Panc1 (cell line): ENCODE measurements around the gene ITM2C. TPM values are rescaled to one million over a fixed set of nuclear protein-coding genes. Genes with fewer than 3 reads are reported as not detected.

Source experiments
- ATAC-seq: fragments of 200-7000 bp; cut with Tn5 transposase; 2 replicates; pipeline ENCODE4 v1.9.1; 2020; ENCODE audit warnings: mild to moderate bottlenecking, moderate library complexity
- BruUV-seq: library from RNA; stranded (reverse); fragments of 400-500 nt; replicated peaks from 2 replicates; lab custom pipeline; 2021; lab: Mats Ljungman, UMichigan
- CTCF ChIA-PET: fragments of 300-600 bp; sonication (Branson Sonifier 250); formaldehyde crosslinking; loops from one replicate; lab custom pipeline; 2022; ENCODE audit warnings: antibody characterized with exemption; lab: Charles Lee
- POLR2A ChIA-PET: fragments of 300-600 bp; sonication (Branson Sonifier 250); formaldehyde crosslinking; loops from one replicate; lab custom pipeline; 2022; ENCODE audit warnings: antibody characterized with exemption; lab: Charles Lee
- DNase-seq: peaks from one replicate; pipeline ENCODE4 v3.0.0-alpha.2; 2010; ENCODE audit warnings: low read depth, low spot score
- H3K27ac ChIP-seq: 2 replicates; pipeline ENCODE4 v1.5.1; 2011; ENCODE audit warnings: mild to moderate bottlenecking, low read length, inconsistent platforms
- H3K27me3 ChIP-seq: fragments of 200-500 bp; sonication (Bioruptor generic); 2 replicates; pipeline ENCODE4 v1.6.0; 2014; ENCODE audit warnings: low read length, inconsistent platforms; ENCODE audit not compliant: control insufficient read depth, insufficient read depth
- H3K36me3 ChIP-seq: fragments of 200-500 bp; sonication (Bioruptor generic); 2 replicates; pipeline ENCODE4 v1.5.1; 2014; ENCODE audit warnings: inconsistent platforms, mild to moderate bottlenecking, low read length, moderate library complexity; ENCODE audit not compliant: control insufficient read depth, insufficient read depth
- H3K4me1 ChIP-seq: 2 replicates; pipeline ENCODE4 v1.5.1; 2011; ENCODE audit warnings: inconsistent platforms, mild to moderate bottlenecking, low read length, moderate library complexity; ENCODE audit not compliant: control insufficient read depth, insufficient read depth
- H3K4me3 ChIP-seq, 2 experiments: 2 replicates each; pipeline ENCODE4 v1.5.1; 2011 to 2012; ENCODE audit warnings: low read depth in 2 of 2, low read length in 2 of 2, mild to moderate bottlenecking in 2 of 2, inconsistent platforms in 1 of 2, moderate library complexity in 1 of 2
- H3K9me3 ChIP-seq: fragments of 200-500 bp; sonication (Bioruptor generic); 2 replicates; pipeline ENCODE4 v1.5.1; 2014; ENCODE audit warnings: low read depth, mild to moderate bottlenecking, inconsistent platforms, low read length, moderate library complexity; ENCODE audit not compliant: control insufficient read depth, insufficient read depth
- CTCF ChIP-seq: fragments of 450-650 bp; IDR thresholded peaks from 2 replicates; pipeline ENCODE4 v1.5.1; 2017; ENCODE audit warnings: mild to moderate bottlenecking
- POLR2AphosphoS5 ChIP-seq: IDR thresholded peaks from 2 replicates; pipeline ENCODE4 v1.6.1; 2012; ENCODE audit warnings: mild to moderate bottlenecking, low read depth, low read length, moderate library complexity
- REST ChIP-seq, 2 experiments: IDR thresholded peaks; 2 replicates each; pipeline ENCODE4 v1.6.1; 2011 to 2012; ENCODE audit warnings: low read depth in 2 of 2, control low read depth in 1 of 2, low read length in 1 of 2, mild to moderate bottlenecking in 1 of 2, moderate library complexity in 1 of 2; ENCODE audit not compliant: insufficient read depth in 1 of 2
- SIN3A ChIP-seq: IDR thresholded peaks from 2 replicates; pipeline ENCODE4 v1.6.1; 2012; ENCODE audit warnings: low read depth, mild to moderate bottlenecking, low read length, moderate library complexity, borderline replicate concordance; ENCODE audit not compliant: insufficient read depth
- TCF7L2 ChIP-seq: IDR thresholded peaks from 2 replicates; pipeline ENCODE4 v1.6.1; 2011; ENCODE audit warnings: mild to moderate bottlenecking, low read depth, low read length, inconsistent platforms
- in situ Hi-C: cut with HindIII; loops from 2 replicates; pipeline ENCODE4 v1.10.0; 2016; ENCODE audit warnings: low sequenced_read_pairs, low pct_unique_long_range_greater_than_20kb
- intact Hi-C: fragments of 100-400 bp; cut with micrococcal nuclease; formaldehyde crosslinking; loops from one replicate; pipeline ENCODE4 v1.10.0; 2022; ENCODE audit not compliant: unreplicated experiment
- total RNA-seq: library from RNA; stranded (reverse); gene quantifications from one replicate; pipeline ENCODE4 v1.2.1, GENCODE V29; 2021; ENCODE audit not compliant: unreplicated experiment

ITM2C gene
- total RNA-seq, 1 experiment from 2014 or later, result 114 TPM

GRCh38 chr2:230907361-230908091, 42.8 kb downstream of the ITM2C start:
- ChIA-PET CTCF (no interaction called here), POLR2A (no interaction called here)
- H3K27ac ChIP-seq, result no peak overlapping the region

GRCh38 chr2:230908092-230908594, 43.4 kb downstream of the ITM2C start:
- DNase-seq (no peak), ATAC-seq (no peak)
- Histone ChIP-seq H3K27ac (no peak overlapping the region), H3K9me3 (no peaks in the 10 kb centered on the region), H3K27me3 (no peaks in the 10 kb centered on the region), H3K4me1 (no peaks in the 10 kb centered on the region), H3K4me3 (no peak overlapping the region), H3K36me3 (no peaks in the 10 kb centered on the region)
- intact Hi-C loops, result loop anchor here (10.0 kb wide), 1 partner anchor 83 kb away; no protein-coding TSS in a partner anchor
- in situ Hi-C loops, result no loop called here
- no peak for TF ChIP-seq POLR2AphosphoS5
- TF ChIP-seq REST (IDR thresholded peaks at IDR 0.05; ENCODE audit: insufficient read depth in 1 of 2, low read depth in 2 of 2, low read length in 1 of 2), result no peak
- TF ChIP-seq TCF7L2, result no peak
- TF ChIP-seq SIN3A, result no peak
- no peak for TF ChIP-seq CTCF
- POLR2A ChIA-PET, result no interaction called here
- CTCF ChIA-PET, result no interaction called here
- BruUV-seq, result no TSS peak

More at GRCh38 chr2:230907361-230908091, 42.8 kb downstream of the ITM2C start:
- Histone ChIP-seq H3K27me3 (no peaks in the 10 kb centered on the region), H3K9me3 (no peaks in the 10 kb centered on the region), H3K4me3 (no peak overlapping the region), H3K4me1 (no peaks in the 10 kb centered on the region), H3K36me3 (no peaks in the 10 kb centered on the region)
- TF ChIP-seq TCF7L2 (no peak), REST (IDR thresholded peaks at IDR 0.05; ENCODE audit: insufficient read depth in 1 of 2, low read depth in 2 of 2, low read length in 1 of 2) (no peak), SIN3A (no peak), POLR2AphosphoS5 (no peak), CTCF (no peak)
- ATAC-seq (no peak), DNase-seq (no peak)
- intact Hi-C loops, result loop anchor here (10.0 kb wide), 1 partner anchor 83 kb away; no protein-coding TSS in a partner anchor
- no TSS peak for BruUV-seq
- in situ Hi-C loops, result no loop called here
